H1 (cell line): ENCODE data around the gene COMMD8. TPM values are rescaled to one million over a fixed set of nuclear protein-coding genes. Genes with fewer than 3 reads are reported as not detected.

ENCODE experiments used
- CTCF ChIA-PET: fragments of 300-600 bp; sonication (Branson Sonifier 250); formaldehyde crosslinking; loops from one replicate; lab custom pipeline; 2021; ENCODE audit not compliant: partially characterized antibody; lab: Charles Lee
- POLR2A ChIA-PET: fragments of 300-600 bp; sonication (Branson Sonifier 250); formaldehyde crosslinking; loops from one replicate; lab custom pipeline; 2021; ENCODE audit warnings: inconsistent platforms; ENCODE audit not compliant: partially characterized antibody; lab: Charles Lee
- DNase-seq, 2 experiments: peaks; one replicate each; pipeline versions ENCODE4 v3.0.0 to v3.0.0-alpha.2; 2010 to 2022; ENCODE audit warnings: low spot score in 2 of 2, low read depth in 1 of 2, mixed read lengths in 1 of 2
- FAIRE-seq: peaks from 2 replicates; lab custom pipeline; 2011; peaks lifted over from hg19 to GRCh38; lab: Jason Lieb, UNC
- H2AFZ ChIP-seq: 2 replicates; pipeline ENCODE4 v1.8.1; 2012; ENCODE audit warnings: low read length, inconsistent platforms
- H2AK5ac ChIP-seq: 2 replicates; pipeline ENCODE4 v1.6.1; 2013; ENCODE audit warnings: low read depth, low read length
- H2BK120ac ChIP-seq: replicated peaks from 2 replicates; pipeline ENCODE3; 2013; ENCODE audit warnings: low read depth, low read length, inconsistent platforms
- H2BK12ac ChIP-seq: 2 replicates; pipeline ENCODE4 v1.6.1; 2013; ENCODE audit warnings: low read depth, low read length
- H2BK15ac ChIP-seq: 2 replicates; pipeline ENCODE4 v1.6.1; 2013; ENCODE audit warnings: low read length
- H2BK20ac ChIP-seq: 2 replicates; pipeline ENCODE4 v1.6.1; 2013; ENCODE audit warnings: low read length
- H2BK5ac ChIP-seq: 2 replicates; pipeline ENCODE4 v1.6.1; 2013; ENCODE audit warnings: low read depth, low read length
- H3K14ac ChIP-seq: 2 replicates; pipeline ENCODE4 v1.6.1; 2013; ENCODE audit warnings: inconsistent platforms; ENCODE audit not compliant: insufficient read length
- H3K18ac ChIP-seq: 2 replicates; pipeline ENCODE4 v1.6.1; 2013; ENCODE audit warnings: low read length; ENCODE audit errors: extremely low read depth
- H3K23ac ChIP-seq: 2 replicates; pipeline ENCODE4 v1.6.1; 2013; ENCODE audit warnings: inconsistent platforms; ENCODE audit not compliant: insufficient read length
- H3K23me2 ChIP-seq: 2 replicates; pipeline ENCODE4 v1.6.1; 2013; ENCODE audit warnings: low read depth, low read length
- H3K27ac ChIP-seq: 2 replicates; pipeline ENCODE4 v1.6.1; 2011; ENCODE audit warnings: low read depth, low read length, inconsistent platforms
- H3K27me3 ChIP-seq, 4 experiments: replicated peaks in 1 of 4; 1 replicate in 1 of 4; 2 replicates in 3 of 4; pipeline versions ENCODE4 v1.6.1 to v1.8.1; 2011 to 2013; ENCODE audit warnings: low read length in 3 of 4, mild to moderate bottlenecking in 3 of 4, inconsistent platforms in 2 of 4, mixed read lengths in 2 of 4, moderate library complexity in 1 of 4; ENCODE audit not compliant: control insufficient read depth in 3 of 4, insufficient read depth in 3 of 4; ENCODE audit errors: extremely low read depth in 1 of 4
- H3K36me3 ChIP-seq, 4 experiments: 2 replicates each; pipeline versions ENCODE4 v1.6.1 to v1.8.1; 2011 to 2013; ENCODE audit warnings: mild to moderate bottlenecking in 4 of 4, low read length in 3 of 4, moderate library complexity in 2 of 4, control low read depth in 1 of 4, inconsistent platforms in 1 of 4; ENCODE audit not compliant: insufficient read depth in 4 of 4, control insufficient read depth in 2 of 4
- H3K4ac ChIP-seq: replicated peaks from 2 replicates; pipeline ENCODE3; 2013; ENCODE audit warnings: low read length, low read depth, mixed read lengths, inconsistent platforms; ENCODE audit not compliant: insufficient read length
- H3K4me1 ChIP-seq, 4 experiments: replicated peaks in 1 of 4; 1 replicate in 1 of 4; 2 replicates in 3 of 4; pipeline versions ENCODE4 v1.6.1 to v1.8.1; 2011 to 2013; ENCODE audit warnings: low read length in 3 of 4, inconsistent platforms in 2 of 4, mixed read lengths in 1 of 4; ENCODE audit not compliant: insufficient read depth in 4 of 4, control insufficient read depth in 3 of 4
- H3K4me2 ChIP-seq, 2 experiments: 2 replicates each; pipeline versions ENCODE4 v1.6.1 to v1.8.1; 2011 to 2013; ENCODE audit warnings: low read depth in 2 of 2, low read length in 2 of 2, control low read depth in 1 of 2, inconsistent platforms in 1 of 2, mild to moderate bottlenecking in 1 of 2; ENCODE audit not compliant: insufficient read depth in 1 of 2
- H3K4me3 ChIP-seq, 4 experiments: fragments of 200-600, 300-600 bp in 1 of 4; sonication (generic), shearing (Covaris generic), sonication (Bioruptor Twin) in 1 of 4; 2 replicates each; pipeline versions ENCODE4 v1.5.1 to v1.8.1; 2011 to 2016; ENCODE audit warnings: low read length in 4 of 4, low read depth in 3 of 4, control low read depth in 2 of 4, inconsistent platforms in 2 of 4, mild to moderate bottlenecking in 2 of 4, mixed read lengths in 1 of 4, moderate library complexity in 1 of 4; ENCODE audit not compliant: insufficient read depth in 2 of 4; ENCODE audit errors: extremely low read depth in 1 of 4
- H3K56ac ChIP-seq: replicated peaks from 2 replicates; pipeline ENCODE3; 2013; ENCODE audit warnings: low read depth, mild to moderate bottlenecking, mixed read lengths, low read length, inconsistent platforms; ENCODE audit not compliant: insufficient read length
- H3K79me1 ChIP-seq: 2 replicates; pipeline ENCODE4 v1.6.1; 2013; ENCODE audit warnings: low read depth, low read length, control low read depth
- H3K79me2 ChIP-seq, 2 experiments: 2 replicates each; pipeline versions ENCODE4 v1.6.1 to v1.8.1; 2012 to 2013; ENCODE audit warnings: low read length in 2 of 2, mild to moderate bottlenecking in 2 of 2, inconsistent platforms in 1 of 2; ENCODE audit not compliant: insufficient read depth in 2 of 2, control insufficient read depth in 1 of 2
- H3K9ac ChIP-seq, 4 experiments: replicated peaks in 1 of 4; 1 replicate in 1 of 4; 2 replicates in 3 of 4; pipeline versions ENCODE4 v1.6.1 to v1.8.1; 2011 to 2013; ENCODE audit warnings: low read depth in 3 of 4, low read length in 3 of 4, control low read depth in 2 of 4, mild to moderate bottlenecking in 2 of 4, moderate library complexity in 2 of 4, inconsistent platforms in 1 of 4; ENCODE audit errors: extremely low read depth in 1 of 4
- H3K9me3 ChIP-seq, 2 experiments: 2 replicates each; pipeline versions ENCODE4 v1.6.1 to v1.8.1; 2012 to 2013; ENCODE audit warnings: mild to moderate bottlenecking in 2 of 2, moderate library complexity in 2 of 2, control low read depth in 1 of 2, inconsistent platforms in 1 of 2, low read depth in 1 of 2, low read length in 1 of 2, mixed read lengths in 1 of 2; ENCODE audit not compliant: insufficient read depth in 2 of 2
- H4K20me1 ChIP-seq, 2 experiments: replicated peaks in 1 of 2; 2 replicates each; pipeline versions ENCODE3 to v1.8.1; 2011 to 2013; ENCODE audit warnings: inconsistent platforms in 2 of 2, low read length in 2 of 2, mild to moderate bottlenecking in 1 of 2; ENCODE audit not compliant: insufficient read depth in 2 of 2, control insufficient read depth in 1 of 2
- H4K5ac ChIP-seq: 2 replicates; pipeline ENCODE4 v1.6.1; 2013; ENCODE audit warnings: low read length, low read depth, mixed read lengths, inconsistent platforms; ENCODE audit not compliant: insufficient read length
- H4K8ac ChIP-seq: 2 replicates; pipeline ENCODE4 v1.8.0; 2013; ENCODE audit warnings: mild to moderate bottlenecking, moderate library complexity, low read length, inconsistent platforms; ENCODE audit not compliant: insufficient read depth; ENCODE audit errors: extremely low read depth
- H4K91ac ChIP-seq: replicated peaks from 2 replicates; pipeline ENCODE3; 2013; ENCODE audit warnings: low read length, mixed read lengths, inconsistent platforms; ENCODE audit not compliant: insufficient read length
- CHD1 ChIP-seq: IDR thresholded peaks from 2 replicates; pipeline ENCODE4 v1.6.1; 2012; ENCODE audit warnings: low read depth, low read length, improper control_type of control experiment
- EGR1 ChIP-seq: IDR thresholded peaks from 2 replicates; pipeline ENCODE4 v1.6.1; 2011; ENCODE audit warnings: low read depth, low read length, borderline replicate concordance
- EZH2 ChIP-seq: fragments of 200-600 bp; sonication (generic); IDR thresholded peaks from 2 replicates; pipeline ENCODE4 v1.7.1; 2012; ENCODE audit warnings: low read depth, mild to moderate bottlenecking, moderate library complexity, low read length, inconsistent platforms; ENCODE audit not compliant: severe bottlenecking
- GABPA ChIP-seq: IDR thresholded peaks from 2 replicates; pipeline ENCODE4 v1.6.1; 2011; ENCODE audit warnings: mild to moderate bottlenecking, low read length, moderate library complexity, borderline replicate concordance; ENCODE audit not compliant: insufficient read depth
- GTF2F1 ChIP-seq: IDR thresholded peaks from 2 replicates; pipeline ENCODE4 v1.6.1; 2012; ENCODE audit warnings: low read depth, low read length, improper control_type of control experiment, borderline replicate concordance
- JUND ChIP-seq: IDR thresholded peaks from 2 replicates; pipeline ENCODE4 v1.6.1; 2011; ENCODE audit warnings: mild to moderate bottlenecking, improper control_type of control experiment, low read length
- NRF1 ChIP-seq: IDR thresholded peaks from 2 replicates; pipeline ENCODE4 v1.6.1; 2011; ENCODE audit warnings: mild to moderate bottlenecking, low read depth, low read length, improper control_type of control experiment
- PHF8 ChIP-seq: fragments of 200-600 bp; sonication (generic); conservative IDR thresholded peaks from 2 replicates; pipeline ENCODE4 v1.7.1; 2012; ENCODE audit warnings: low read depth, mild to moderate bottlenecking, inconsistent platforms, low read length, moderate library complexity
- RBBP5 ChIP-seq: IDR thresholded peaks from 2 replicates; pipeline ENCODE4 v1.7.1; 2012; ENCODE audit warnings: low read depth, mild to moderate bottlenecking, inconsistent platforms, low read length, moderate library complexity, borderline replicate concordance
- RXRA ChIP-seq: IDR thresholded peaks from 2 replicates; pipeline ENCODE4 v1.6.1; 2011; ENCODE audit warnings: low read depth, mild to moderate bottlenecking, low read length, moderate library complexity; ENCODE audit not compliant: insufficient read depth
- SAP30 ChIP-seq: fragments of 300-600 bp; sonication (generic); IDR thresholded peaks from 2 replicates; pipeline ENCODE4 v1.7.1; 2012; ENCODE audit warnings: low read length, moderate library complexity, mild to moderate bottlenecking, inconsistent platforms; ENCODE audit not compliant: insufficient read depth, insufficient replicate concordance
- SIN3A ChIP-seq, 2 experiments: IDR thresholded peaks in 1 of 2; conservative IDR thresholded peaks in 1 of 2; 2 replicates each; pipeline ENCODE4 v1.6.1; 2011 to 2012; ENCODE audit warnings: low read length in 2 of 2, improper control_type of control experiment in 1 of 2, low read depth in 1 of 2, mild to moderate bottlenecking in 1 of 2
- SIX5 ChIP-seq: IDR thresholded peaks from 2 replicates; pipeline ENCODE4 v1.6.1; 2011; ENCODE audit warnings: mild to moderate bottlenecking, low read depth, low read length
- SP2 ChIP-seq: IDR thresholded peaks from 2 replicates; pipeline ENCODE4 v1.6.1; 2012; ENCODE audit warnings: mild to moderate bottlenecking, low read length, inconsistent platforms
- TBP ChIP-seq: IDR thresholded peaks from 2 replicates; pipeline ENCODE4 v1.6.1; 2011; ENCODE audit warnings: low read depth, low read length, improper control_type of control experiment
- WGBS, 2 experiments: shearing (Covaris generic) in 1 of 2; methylation state at CpG; one replicate each; pipeline versions ENCODE4 v1.1.6 to v1.1.7; 2013 to 2015; ENCODE audit warnings: low lambda C conversion rate in 2 of 2, mixed read lengths in 2 of 2, inconsistent platforms in 1 of 2, low coverage in 1 of 2, missing lambda C conversion rate in 1 of 2; ENCODE audit not compliant: insufficient replicate concordance in 2 of 2, insufficient coverage in 1 of 2, insufficient read length in 1 of 2; ENCODE audit errors: extremely low coverage in 1 of 2, missing lambda C conversion rate in 1 of 2; 5-methylcytosine and 5-hydroxymethylcytosine counted together
- polyA plus RNA-seq, 7 experiments: library from polyadenylated mRNA; depleted of rRNA in 3 of 7; stranded (reverse) in 5 of 7; unstranded in 2 of 7; fragments of >200 nt in 5 of 7; fragments of 200-250 nt in 2 of 7; gene quantifications; 1 replicate in 5 of 7; 2 replicates in 1 of 7; 4 replicates in 1 of 7; pipeline versions ENCODE4 v1.2.1 to v1.2.3, GENCODE V29; 2011 to 2013; ENCODE audit warnings: missing spikeins in 2 of 7, mixed read lengths in 2 of 7
- total RNA-seq: library from RNA; stranded (reverse); fragmentation: NEBNext Ultra II Directional; extraction: Animal tissue kit (Norgen Biotek cat#: 25700); gene quantifications from 2 replicates; pipeline ENCODE4 v1.2.1, GENCODE V29; 2021

The COMMD8 gene
- total and polyA plus RNA-seq, 2 of the 8 experiments (the other 6 are each of a cell fraction or from before 2014, with no cell fraction given) = 1.6 to 7.2 TPM

DNA sequence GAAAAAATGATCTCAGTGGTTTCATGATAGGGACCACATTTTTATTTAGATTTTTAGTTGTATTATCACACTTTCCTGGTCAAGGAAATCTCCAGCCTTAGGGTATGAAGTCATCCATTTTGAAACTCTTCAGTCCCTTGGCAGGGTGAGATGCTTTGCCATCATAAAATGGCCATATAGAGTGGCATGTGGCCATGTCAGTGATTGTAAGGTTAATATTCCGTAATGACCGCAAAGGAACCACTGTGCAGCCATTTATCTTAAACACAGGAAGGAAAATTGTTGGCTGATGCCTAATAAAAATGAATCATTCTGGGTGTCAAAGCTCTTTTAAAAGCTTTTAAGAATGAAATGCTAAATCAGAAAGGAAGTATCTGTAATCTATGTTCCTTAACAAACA is 35.6 kb downstream of the COMMD8 start:
- DNase-seq (no peak), FAIRE-seq (no peak)
- Histone ChIP-seq H2BK120ac (no peak overlapping the region), H4K91ac (no peak overlapping the region), H3K79me1 (no peaks in the 10 kb centered on the region), H3K4me3 (no peak overlapping the region), H3K36me3 (no peaks in the 10 kb centered on the region), H3K23ac (no peak overlapping the region), H3K4ac (no peak overlapping the region), H4K20me1 (no peaks in the 10 kb centered on the region), H3K4me1 (no peaks in the 10 kb centered on the region), H3K4me2 (no peak overlapping the region), H3K56ac (no peak overlapping the region), H3K79me2 (no peaks in the 10 kb centered on the region), H4K8ac (no peak overlapping the region), H4K5ac (no peak overlapping the region), H2BK5ac (no peak overlapping the region), H3K27me3 (no peaks in the 10 kb centered on the region), H3K27ac (no peak overlapping the region), H3K9ac (no peak overlapping the region), H3K9me3 (no peaks in the 10 kb centered on the region), H2AFZ (no peak overlapping the region), H2BK20ac (no peak overlapping the region), H2BK15ac (no peak overlapping the region), H3K23me2 (no peaks in the 10 kb centered on the region; the same call in 1 of the 2 replicates), H2AK5ac (no peak overlapping the region), H3K18ac (no peak overlapping the region), H2BK12ac (no peak overlapping the region), H3K14ac (no peak overlapping the region)
- POLR2A ChIA-PET = no interaction called here
- 95% methylated on average over 2 of the region's 2 CpGs; no CpG with 5 or more reads in 1 of the 2 experiments for WGBS, 2 experiments
- CTCF ChIA-PET = no interaction called here
- no peak for TF ChIP-seq GTF2F1
- TF ChIP-seq NRF1 = no peak
- no peak for TF ChIP-seq SIN3A (conservative IDR thresholded peaks at IDR 0.05 in 1 of 2, IDR thresholded peaks at IDR 0.05 in 1 of 2; ENCODE audit: low read depth in 1 of 2, low read length in 2 of 2)
- TF ChIP-seq RXRA = no peak
- no peak for TF ChIP-seq GABPA
- no peak for TF ChIP-seq RBBP5
- TF ChIP-seq SAP30 = no peak
- no peak for TF ChIP-seq EGR1
- TF ChIP-seq PHF8 = no peak
- TF ChIP-seq EZH2 = no peak
- no peak for TF ChIP-seq CHD1
- TF ChIP-seq SP2 = no peak
- no peak for TF ChIP-seq JUND
- TF ChIP-seq SIX5 = no peak
- TF ChIP-seq TBP = no peak
